GM12875 (cell line): ENCODE data around the gene CACTIN.
"Not testable (repeated sequence)": the region's sequence is repeated elsewhere in the genome, so short reads cannot be mapped to it uniquely, and the experiment has no call there.

Experiments used
- H3K4me3 ChIP-seq: one replicate; pipeline ENCODE4 v1.5.1; 2011; ENCODE audit warnings: low read depth, low read length, control low read depth
- CTCF ChIP-seq: IDR thresholded peaks from 2 replicates; pipeline ENCODE4 v1.5.1; 2011; ENCODE audit warnings: low read depth, mild to moderate bottlenecking, control low read depth, inconsistent platforms, low read length, moderate library complexity, borderline replicate concordance; ENCODE audit not compliant: insufficient read depth

The CACTIN gene

GRCh38 chr19:3586127-3586626 is 40.4 kb downstream of the CACTIN start:
- peak; percentile 58 for TF ChIP-seq CTCF
- H3K4me3 ChIP-seq: no peak overlapping the region

GRCh38 chr19:3585301-3586126 is 41.1 kb downstream of the CACTIN start, which contains the start of gene GIPC3:
TSS of gene GIPC3 (plus strand) at chr19:3585478. CDS start at chr19:3585598, 120 bp downstream.
- no peak within 1 kb of the TSS for H3K4me3 ChIP-seq
- no peak for TF ChIP-seq CTCF

GRCh38 chr19:3584036-3584802 is 42.4 kb downstream of the CACTIN start:
- not testable (repeated sequence) for H3K4me3 ChIP-seq

- H3K4me3 ChIP-seq: not testable (repeated sequence)
These were observed 44.8 kb downstream of the CACTIN start for GRCh38 chr19:3581792-3582191.

GRCh38 chr19:3580156-3580934 is 46.2 kb downstream of the CACTIN start:
- no peak for TF ChIP-seq CTCF
- no peak overlapping the region for H3K4me3 ChIP-seq

GRCh38 chr19:3578390-3578789 is 48.2 kb downstream of the CACTIN start:
- H3K4me3 ChIP-seq: no peak overlapping the region
- no peak for TF ChIP-seq CTCF

- no peak overlapping the region for H3K4me3 ChIP-seq
- TF ChIP-seq CTCF: no peak
These were observed 48.8 kb downstream of the CACTIN start for GRCh38 chr19:3577723-3578344.
